Osteoblast (primary cell): Measurements from ENCODE around the gene CCR5AS.

Experiments used
- DNase-seq: peaks from one replicate; pipeline ENCODE4 v3.0.0; 2011; ENCODE audit warnings: low spot score, mixed read lengths; ENCODE audit not compliant: insufficient read length; ENCODE audit errors: missing footprints
- H2AFZ ChIP-seq: 2 replicates; pipeline ENCODE4 v1.6.0; 2011; ENCODE audit warnings: mild to moderate bottlenecking, low read length
- H3K27ac ChIP-seq: 2 replicates; pipeline ENCODE4 v1.5.1; 2011; ENCODE audit warnings: mild to moderate bottlenecking, low read depth, low read length, moderate library complexity
- H3K27me3 ChIP-seq: 2 replicates; pipeline ENCODE4 v1.6.0; 2012; ENCODE audit warnings: mild to moderate bottlenecking, control low read depth, inconsistent platforms, low read length, moderate library complexity; ENCODE audit not compliant: insufficient read depth
- H3K36me3 ChIP-seq: 2 replicates; pipeline ENCODE4 v1.5.1; 2011; ENCODE audit warnings: mild to moderate bottlenecking, low read length, control low read depth, moderate library complexity; ENCODE audit not compliant: insufficient read depth
- H3K4me1 ChIP-seq: 2 replicates; pipeline ENCODE4 v1.5.1; 2011; ENCODE audit warnings: mild to moderate bottlenecking, low read length, control low read depth, moderate library complexity; ENCODE audit not compliant: insufficient read depth
- H3K4me2 ChIP-seq: 2 replicates; pipeline ENCODE4 v1.6.0; 2011; ENCODE audit warnings: mild to moderate bottlenecking, low read length; ENCODE audit not compliant: insufficient read depth
- H3K4me3 ChIP-seq: fragments of 200-600 bp; sonication (generic); 3 replicates; pipeline ENCODE4 v1.5.1; 2012; ENCODE audit warnings: mild to moderate bottlenecking, low read length, inconsistent platforms; ENCODE audit not compliant: insufficient read depth
- H3K79me2 ChIP-seq: 2 replicates; pipeline ENCODE4 v1.6.0; 2012; ENCODE audit warnings: mild to moderate bottlenecking, low read length, control low read depth, inconsistent platforms; ENCODE audit not compliant: insufficient read depth
- H3K9me3 ChIP-seq: 2 replicates; pipeline ENCODE4 v1.5.1; 2011; ENCODE audit warnings: low read depth, low read length, control low read depth
- H4K20me1 ChIP-seq: 2 replicates; pipeline ENCODE4 v1.6.0; 2012; ENCODE audit warnings: mild to moderate bottlenecking, low read length, control low read depth; ENCODE audit not compliant: insufficient read depth
- CTCF ChIP-seq: IDR thresholded peaks from 2 replicates; pipeline ENCODE4 v1.5.1; 2011; ENCODE audit warnings: mild to moderate bottlenecking, low read depth, low read length, moderate library complexity; ENCODE audit errors: extremely low read depth

The CCR5AS gene

GRCh38 chr3:46365737-46366524 is 40.9 kb downstream of the CCR5AS start:
- Histone ChIP-seq H3K79me2 (no peaks in the 10 kb centered on the region), H3K9me3 (no peaks in the 10 kb centered on the region), H3K4me3 (no peak overlapping the region), H4K20me1 (no peaks in the 10 kb centered on the region), H3K4me2 (no peak overlapping the region), H2AFZ (no peak overlapping the region), H3K36me3 (no peaks in the 10 kb centered on the region), H3K4me1 (no peaks in the 10 kb centered on the region), H3K27me3 (peaks cover 45% of the 10 kb centered on the region), H3K27ac (no peak overlapping the region)
- no peak for DNase-seq
- no peak for TF ChIP-seq CTCF

DNA sequence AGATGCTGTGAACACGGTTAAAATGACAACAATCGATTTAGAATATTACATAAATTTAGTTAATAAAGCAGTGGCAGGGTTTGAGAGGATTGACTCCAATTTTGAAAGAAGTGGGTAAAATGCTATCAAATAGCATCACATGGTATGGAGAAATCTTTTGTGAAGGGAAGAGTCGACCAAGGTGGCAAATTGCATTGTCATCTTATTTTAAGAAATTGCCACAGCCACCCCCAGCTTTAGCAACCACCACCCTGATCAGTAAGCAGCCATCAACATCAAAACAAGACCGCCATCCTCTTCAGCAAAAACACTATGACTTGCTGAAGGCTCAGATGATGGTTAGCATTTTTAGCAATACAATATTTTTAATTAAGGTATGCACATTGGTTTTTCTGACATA is 41.8 kb downstream of the CCR5AS start:
- no peak for DNase-seq
- Histone ChIP-seq H2AFZ (no peak overlapping the region), H3K27ac (no peak overlapping the region)

GRCh38 chr3:46361408-46362283 is 45.2 kb downstream of the CCR5AS start:
- H4K20me1 ChIP-seq = no peaks in the 10 kb centered on the region
- no peak overlapping the region for H2AFZ ChIP-seq
- H3K36me3 ChIP-seq = no peaks in the 10 kb centered on the region
- no peak for DNase-seq
- TF ChIP-seq CTCF = no peak
- H3K79me2 ChIP-seq = no peaks in the 10 kb centered on the region
- H3K27ac ChIP-seq = no peak overlapping the region
- no peak overlapping the region for H3K4me3 ChIP-seq
- H3K9me3 ChIP-seq = no peaks in the 10 kb centered on the region
- peaks cover 48% of the 10 kb centered on the region for H3K27me3 ChIP-seq
- H3K4me1 ChIP-seq = no peaks in the 10 kb centered on the region
- no peak overlapping the region for H3K4me2 ChIP-seq

More for the DNA sequence above, 41.8 kb downstream of the CCR5AS start:
- no peaks in the 10 kb centered on the region for H3K79me2 ChIP-seq
- no peaks in the 10 kb centered on the region for H3K36me3 ChIP-seq
- H4K20me1 ChIP-seq = no peaks in the 10 kb centered on the region
- H3K4me1 ChIP-seq = no peaks in the 10 kb centered on the region
- H3K4me2 ChIP-seq = no peak overlapping the region
- no peak for TF ChIP-seq CTCF
- no peak overlapping the region for H3K4me3 ChIP-seq
- no peaks in the 10 kb centered on the region for H3K9me3 ChIP-seq
- H3K27me3 ChIP-seq = peaks cover 40% of the 10 kb centered on the region

DNA sequence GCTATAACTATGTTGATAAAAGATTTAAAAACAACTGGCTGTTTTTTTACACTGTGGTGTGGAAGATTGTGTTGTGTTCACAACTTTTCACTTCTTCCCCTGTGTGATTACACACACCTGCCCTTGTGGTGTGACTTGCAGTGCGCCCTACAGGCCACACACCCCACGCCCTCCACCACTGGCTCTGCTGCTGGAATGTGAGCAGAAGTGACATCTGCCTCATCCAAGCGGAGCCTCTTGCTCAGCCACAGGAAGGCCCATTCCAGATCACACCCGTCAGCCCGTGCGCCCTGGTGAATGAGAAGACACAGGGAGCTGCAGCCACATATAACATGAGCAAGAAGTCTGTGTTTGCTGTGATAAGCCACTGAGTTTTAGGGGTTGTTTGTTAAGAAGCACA is 46.0 kb downstream of the CCR5AS start:
- DNase-seq = no peak

More for the DNA sequence above, 46.0 kb downstream of the CCR5AS start:
- no peaks in the 10 kb centered on the region for H3K9me3 ChIP-seq
- H3K4me2 ChIP-seq = no peak overlapping the region
- no peaks in the 10 kb centered on the region for H3K36me3 ChIP-seq
- no peak overlapping the region for H3K27ac ChIP-seq
- no peaks in the 10 kb centered on the region for H3K79me2 ChIP-seq
- H4K20me1 ChIP-seq = no peaks in the 10 kb centered on the region
- TF ChIP-seq CTCF = no peak
- no peak overlapping the region for H3K4me3 ChIP-seq
- peaks cover 48% of the 10 kb centered on the region for H3K27me3 ChIP-seq
- no peak overlapping the region for H2AFZ ChIP-seq
- no peaks in the 10 kb centered on the region for H3K4me1 ChIP-seq
